Breast epithelium (tissue), 4 donors: ENCODE data around the gene FABP7. TPM values are rescaled to one million over a fixed set of nuclear protein-coding genes. Genes with fewer than 3 reads are reported as not detected.

Source experiments
- DNase-seq, 2 donors: peaks; one replicate each; pipeline ENCODE4 v3.0.0-alpha.2; 2019; ENCODE audit warnings: low spot score in 2 of 2
- H3K27ac ChIP-seq, 2 donors: fragments of 200-600 bp; sonication (generic) in 1 of 2; one replicate each; pipeline ENCODE4 v1.5.1; 2016 to 2019; ENCODE audit warnings: mild to moderate bottlenecking in 1 of 2
- H3K27me3 ChIP-seq, 2 donors: fragments of 200-600 bp; sonication (generic) in 1 of 2; one replicate each; pipeline versions ENCODE4 v1.5.1 to v1.6.0; 2017 to 2019; ENCODE audit warnings: control low read depth in 1 of 2, mild to moderate bottlenecking in 1 of 2
- H3K36me3 ChIP-seq: fragments of 200-600 bp; one replicate; pipeline ENCODE4 v1.5.1; 2019
- H3K4me1 ChIP-seq, 2 donors: fragments of 200-600 bp; sonication (generic); one replicate each; pipeline ENCODE4 v1.5.1; 2016 to 2019; ENCODE audit warnings: control low read depth in 1 of 2
- H3K4me3 ChIP-seq, 3 donors: fragments of 200-600 bp; sonication (generic); 1 replicate in 2 of 3; 2 replicates in 1 of 3; pipeline ENCODE4 v1.5.1; 2016 to 2019; ENCODE audit warnings: mild to moderate bottlenecking in 3 of 3, moderate library complexity in 2 of 3
- H3K9me3 ChIP-seq, 2 donors: fragments of 200-600 bp; sonication (generic) in 1 of 2; one replicate each; pipeline ENCODE4 v1.5.1; 2016 to 2019; ENCODE audit warnings: control low read depth in 1 of 2
- POLR2A ChIP-seq: fragments of 450-650 bp; IDR thresholded peaks from one replicate; pipeline ENCODE4 v1.6.1; 2016; ENCODE audit warnings: antibody characterized with exemption, mild to moderate bottlenecking, moderate library complexity
- POLR2AphosphoS5 ChIP-seq, 3 donors: sonication (generic); formaldehyde crosslinking; IDR thresholded peaks; one replicate each; pipeline ENCODE4 v1.6.1; 2017; ENCODE audit warnings: antibody characterized with exemption in 3 of 3
- intact Hi-C: fragments of 100-400 bp; cut with DNase I; formaldehyde crosslinking; loops from one replicate; pipeline ENCODE4 v1.15.1; 2023; ENCODE audit warnings: low total_unique reads
- total RNA-seq, 3 donors: library from RNA; depleted of rRNA; stranded (reverse); fragments of >200 nt; gene quantifications; one replicate each; pipeline ENCODE4 v1.1.0, GENCODE V29; 2016
- TF ChIP-seq, protein P1 (sequence below), 3 donors: fragments of 450-650 bp; IDR thresholded peaks; one replicate each; pipeline ENCODE4 v1.5.1; 2016 to 2017; ENCODE audit warnings: antibody characterized with exemption in 3 of 3, mild to moderate bottlenecking in 3 of 3, moderate library complexity in 3 of 3

FABP7 gene
- total RNA-seq, 3 donors from 2014 or later, result 2.6 to 3.6 TPM; not detected in 1

DNA sequence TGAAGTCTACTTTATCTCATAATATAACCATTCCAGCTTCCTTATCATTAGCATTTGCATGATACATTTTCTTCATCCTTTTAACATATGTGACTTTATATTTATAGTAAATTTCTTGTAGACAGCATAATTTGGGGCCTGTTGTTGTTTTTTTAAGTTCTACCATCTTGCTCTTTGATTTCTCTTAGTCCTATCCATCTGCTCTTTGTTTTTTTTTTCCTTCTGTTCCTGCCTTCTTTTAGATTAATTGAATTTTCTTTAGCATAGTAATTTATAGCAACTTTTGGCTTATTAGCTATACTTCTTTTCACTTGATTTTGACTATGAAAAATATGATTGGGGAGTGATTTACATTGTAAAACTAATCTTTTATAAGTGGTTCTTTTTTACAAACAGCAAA, 19.2 kb upstream of the FABP7 start:
- Histone ChIP-seq H3K9me3 (no peaks in the 10 kb centered on the region), H3K27me3 (no peaks in the 10 kb centered on the region), H3K4me3 (no peak overlapping the region), H3K4me1 (no peaks in the 10 kb centered on the region), H3K36me3 (no peaks in the 10 kb centered on the region), H3K27ac (no peak overlapping the region)
- TF ChIP-seq, protein P1, sequence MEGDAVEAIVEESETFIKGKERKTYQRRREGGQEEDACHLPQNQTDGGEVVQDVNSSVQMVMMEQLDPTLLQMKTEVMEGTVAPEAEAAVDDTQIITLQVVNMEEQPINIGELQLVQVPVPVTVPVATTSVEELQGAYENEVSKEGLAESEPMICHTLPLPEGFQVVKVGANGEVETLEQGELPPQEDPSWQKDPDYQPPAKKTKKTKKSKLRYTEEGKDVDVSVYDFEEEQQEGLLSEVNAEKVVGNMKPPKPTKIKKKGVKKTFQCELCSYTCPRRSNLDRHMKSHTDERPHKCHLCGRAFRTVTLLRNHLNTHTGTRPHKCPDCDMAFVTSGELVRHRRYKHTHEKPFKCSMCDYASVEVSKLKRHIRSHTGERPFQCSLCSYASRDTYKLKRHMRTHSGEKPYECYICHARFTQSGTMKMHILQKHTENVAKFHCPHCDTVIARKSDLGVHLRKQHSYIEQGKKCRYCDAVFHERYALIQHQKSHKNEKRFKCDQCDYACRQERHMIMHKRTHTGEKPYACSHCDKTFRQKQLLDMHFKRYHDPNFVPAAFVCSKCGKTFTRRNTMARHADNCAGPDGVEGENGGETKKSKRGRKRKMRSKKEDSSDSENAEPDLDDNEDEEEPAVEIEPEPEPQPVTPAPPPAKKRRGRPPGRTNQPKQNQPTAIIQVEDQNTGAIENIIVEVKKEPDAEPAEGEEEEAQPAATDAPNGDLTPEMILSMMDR (IDR thresholded peaks at IDR 0.05), result no peak
- no peak for TF ChIP-seq POLR2A
- no peak for TF ChIP-seq POLR2AphosphoS5 (IDR thresholded peaks at IDR 0.05)
- no peak for DNase-seq
- intact Hi-C loops, result no loop called here

DNA sequence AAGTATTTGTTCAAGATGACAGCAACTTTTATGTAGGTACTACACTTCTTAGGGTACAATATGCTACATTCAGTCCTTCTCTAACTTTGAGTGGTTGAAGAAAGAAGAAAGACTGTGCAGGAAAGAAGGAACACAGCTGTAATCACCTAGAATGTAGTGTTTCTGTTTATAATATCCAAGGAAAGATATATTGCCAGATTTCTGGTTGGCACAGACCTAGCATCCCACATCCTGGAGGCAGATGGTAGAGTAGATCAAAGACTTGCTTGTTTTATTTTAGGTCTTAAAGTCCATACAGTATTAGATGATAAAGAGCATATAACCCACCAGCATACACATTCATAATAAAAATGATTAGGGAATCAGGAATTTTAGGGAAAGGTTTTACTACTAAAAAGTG, 13.3 kb upstream of the FABP7 start:
- intact Hi-C loops, result no loop called here
- no peak for DNase-seq
- Histone ChIP-seq H3K27me3 (no peaks in the 10 kb centered on the region), H3K4me3 (no peak overlapping the region), H3K9me3 (no peaks in the 10 kb centered on the region), H3K36me3 (no peaks in the 10 kb centered on the region), H3K27ac (no peak overlapping the region), H3K4me1 (no peaks in the 10 kb centered on the region)
- TF ChIP-seq, protein P1 (IDR thresholded peaks at IDR 0.05), result no peak
- TF ChIP-seq POLR2A, result no peak
- TF ChIP-seq POLR2AphosphoS5 (IDR thresholded peaks at IDR 0.05), result no peak

DNA sequence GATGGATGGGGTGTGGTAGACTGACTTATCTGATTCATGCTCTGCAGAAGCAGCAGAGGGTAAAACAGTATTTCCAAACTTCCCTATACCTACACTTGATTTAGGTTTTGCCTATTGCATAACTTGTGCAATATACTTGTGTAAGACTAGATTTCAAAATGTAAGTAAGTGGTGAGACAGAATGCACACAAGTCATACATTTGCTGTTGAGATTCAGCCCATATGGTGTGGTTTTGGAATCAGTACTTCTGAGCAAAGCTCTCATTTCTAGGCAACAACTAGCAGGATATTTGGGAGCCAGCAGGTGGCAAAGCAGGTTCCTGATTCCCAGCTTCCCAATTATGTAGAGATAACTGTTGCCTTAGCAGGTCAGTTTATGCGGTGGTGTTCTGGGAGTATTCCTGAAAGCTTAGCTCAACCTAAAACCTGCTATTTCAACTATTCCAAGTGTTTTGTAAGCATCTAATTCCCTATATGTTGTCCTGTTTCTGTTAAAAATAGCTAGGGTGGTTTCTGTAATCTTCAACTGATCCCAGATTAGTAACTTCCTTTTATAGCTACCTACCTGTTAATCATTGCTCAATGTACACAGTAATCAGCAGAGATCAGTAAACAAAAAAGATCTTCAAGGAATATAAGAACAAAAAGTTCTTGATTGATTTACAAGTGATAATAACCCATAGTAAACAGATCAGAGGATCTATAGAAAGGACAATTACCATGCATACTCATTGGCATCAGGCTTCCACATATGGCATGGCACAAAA, 8.5 kb upstream of the FABP7 start:
- Histone ChIP-seq H3K9me3 (no peaks in the 10 kb centered on the region), H3K36me3 (no peaks in the 10 kb centered on the region), H3K4me3 (no peak overlapping the region), H3K27me3 (no peaks in the 10 kb centered on the region), H3K4me1 (no peaks in the 10 kb centered on the region), H3K27ac (no peak overlapping the region)
- TF ChIP-seq POLR2A, result no peak
- TF ChIP-seq POLR2AphosphoS5 (IDR thresholded peaks at IDR 0.05), result no peak
- TF ChIP-seq, protein P1 (IDR thresholded peaks at IDR 0.05), result no peak
- intact Hi-C loops, result no loop called here
- DNase-seq, result no peak

DNA sequence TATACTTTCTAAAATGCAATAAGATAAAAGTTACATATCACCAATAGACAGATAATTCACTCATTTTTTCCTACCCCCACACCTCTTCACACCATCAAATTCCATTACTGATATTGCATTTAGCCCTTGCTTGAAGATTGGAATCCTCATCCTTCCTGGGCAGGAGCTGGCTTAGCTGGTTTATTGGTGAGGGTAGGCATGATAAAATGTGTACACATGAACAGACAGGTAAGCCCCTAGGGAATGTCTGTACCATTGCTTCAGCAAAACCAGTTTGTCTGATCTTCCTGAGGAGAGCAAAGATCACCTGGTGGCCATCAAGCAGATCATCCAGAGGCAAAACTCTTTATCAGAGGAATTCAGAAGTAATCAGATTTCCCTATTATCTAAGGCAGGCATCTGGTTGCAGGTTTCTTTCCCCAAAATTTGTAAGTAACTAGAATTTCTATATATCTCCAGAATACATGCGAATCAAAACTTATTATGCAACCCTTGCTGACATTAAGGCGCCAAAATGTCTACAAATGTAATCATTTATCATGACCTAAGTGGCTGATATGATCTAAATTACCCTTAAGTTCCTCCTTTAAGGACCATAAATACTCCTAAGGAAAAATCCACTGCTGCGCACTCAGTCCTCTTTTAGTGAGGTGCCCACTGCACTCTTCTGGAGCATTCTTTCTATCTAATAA, 6.6 kb upstream of the FABP7 start:
- H3K4me3 ChIP-seq, result no peak overlapping the region
- intact Hi-C loops, result no loop called here
- TF ChIP-seq, protein P1 (IDR thresholded peaks at IDR 0.05), result no peak
- TF ChIP-seq POLR2A (no peak), POLR2AphosphoS5 (IDR thresholded peaks at IDR 0.05) (no peak)
- no peaks in the 10 kb centered on the region for H3K9me3 ChIP-seq
- no peaks in the 10 kb centered on the region for H3K27me3 ChIP-seq
- H3K27ac ChIP-seq, result no peak overlapping the region
- H3K36me3 ChIP-seq, result no peaks in the 10 kb centered on the region
- no peaks in the 10 kb centered on the region for H3K4me1 ChIP-seq
- DNase-seq, result no peak

DNA sequence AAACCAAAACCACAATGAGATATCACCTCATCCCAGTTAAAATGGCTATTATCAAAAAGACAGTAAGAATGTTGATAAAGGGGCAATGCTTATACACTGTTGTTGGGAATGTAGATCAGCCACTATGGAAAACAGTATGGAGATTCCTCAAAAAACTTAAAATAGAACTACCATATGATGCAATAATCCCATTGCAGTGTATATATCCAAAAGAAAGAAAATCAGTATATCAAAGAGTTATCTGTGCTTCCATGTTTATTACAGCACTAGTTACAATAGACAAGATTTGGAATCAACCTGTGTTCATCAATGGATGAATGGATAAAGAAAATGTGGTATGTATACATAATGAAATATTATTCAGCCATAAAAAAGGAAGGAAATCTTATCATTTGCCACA, 3.5 kb upstream of the FABP7 start:
- intact Hi-C loops, result no loop called here
- H3K27ac ChIP-seq, result no peak overlapping the region
- no peaks in the 10 kb centered on the region for H3K4me1 ChIP-seq
- DNase-seq, result no peak
- H3K36me3 ChIP-seq, result no peaks in the 10 kb centered on the region
- no peaks in the 10 kb centered on the region for H3K27me3 ChIP-seq
- H3K4me3 ChIP-seq, result no peak overlapping the region
- TF ChIP-seq POLR2A, result no peak
- TF ChIP-seq, protein P1 (IDR thresholded peaks at IDR 0.05), result no peak
- no peak for TF ChIP-seq POLR2AphosphoS5 (IDR thresholded peaks at IDR 0.05)
- no peaks in the 10 kb centered on the region for H3K9me3 ChIP-seq
